Measurements from ENCODE around the gene NOL8.

- TF ChIP-seq POLR2A (IDR thresholded peaks at IDR 0.05; ENCODE audit: low read length): no peak
- no peak for TF ChIP-seq GATA1 (IDR thresholded peaks at IDR 0.05; ENCODE audit: low read depth, low read length)
Observed at GRCh38 chr9:92342825-92343488, 17.8 kb upstream of the NOL8 start.

All from erythroblast (primary cell).